GM18870 (cell line): ENCODE data around the gene TMED5.
"Not testable (repeated sequence)": the region's sequence is repeated elsewhere in the genome, so short reads cannot be mapped to it uniquely, and the experiment has no call there.

Experiments used
- ATAC-seq: cut with Tn5 transposase; IDR thresholded peaks from one replicate; pipeline ENCODE4 v1.9.1; 2021; ENCODE audit warnings: moderate library complexity; ENCODE audit not compliant: unreplicated experiment

TMED5 gene

DNA sequence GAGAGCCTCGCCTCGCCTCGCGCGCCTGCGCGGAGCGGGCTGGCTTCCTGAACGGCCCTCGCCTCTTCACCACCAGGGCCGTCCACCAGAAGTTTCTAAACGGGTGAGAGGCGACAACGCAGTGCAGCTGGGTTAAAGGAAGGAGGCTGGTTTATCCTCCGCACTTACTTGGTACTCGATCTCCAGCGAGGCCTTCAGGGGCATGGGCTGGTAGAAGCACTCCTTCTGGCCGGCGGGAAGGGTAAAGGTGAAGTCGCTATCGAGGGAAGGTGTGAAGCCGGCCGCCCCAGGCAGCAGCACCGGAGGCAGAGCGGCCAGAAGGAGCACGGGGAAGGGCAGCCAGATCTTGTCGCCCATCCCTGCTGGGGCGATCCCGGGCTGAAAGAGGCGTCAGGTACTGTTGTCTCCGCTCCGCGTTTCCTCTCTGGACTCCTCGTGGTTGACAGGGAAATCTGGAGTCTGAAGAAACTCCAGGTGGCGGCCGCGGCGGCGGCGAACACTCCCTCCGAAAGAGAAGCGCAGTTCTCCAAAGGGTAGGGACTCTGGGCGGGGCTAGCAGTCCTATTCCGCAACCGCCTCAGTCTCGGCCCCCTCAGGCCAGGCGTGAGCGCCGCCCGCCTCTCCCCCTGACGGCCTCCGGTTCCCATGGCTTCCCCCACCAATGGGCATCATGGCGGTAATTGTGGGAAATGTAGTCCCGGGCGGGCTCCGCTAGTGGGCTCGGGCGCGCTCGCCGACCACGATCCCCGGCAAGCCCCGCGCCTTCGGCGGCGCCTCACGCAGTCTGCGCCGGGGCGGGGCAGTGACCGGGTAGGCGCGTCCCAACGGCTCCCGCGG is at the start of gene TMED5:
TSS of gene TMED5 (minus strand) at position 528 of the 837 bp plus-strand sequence. CDS start at position 357, 171 bp downstream.
- peak; percentile 79 for ATAC-seq

DNA sequence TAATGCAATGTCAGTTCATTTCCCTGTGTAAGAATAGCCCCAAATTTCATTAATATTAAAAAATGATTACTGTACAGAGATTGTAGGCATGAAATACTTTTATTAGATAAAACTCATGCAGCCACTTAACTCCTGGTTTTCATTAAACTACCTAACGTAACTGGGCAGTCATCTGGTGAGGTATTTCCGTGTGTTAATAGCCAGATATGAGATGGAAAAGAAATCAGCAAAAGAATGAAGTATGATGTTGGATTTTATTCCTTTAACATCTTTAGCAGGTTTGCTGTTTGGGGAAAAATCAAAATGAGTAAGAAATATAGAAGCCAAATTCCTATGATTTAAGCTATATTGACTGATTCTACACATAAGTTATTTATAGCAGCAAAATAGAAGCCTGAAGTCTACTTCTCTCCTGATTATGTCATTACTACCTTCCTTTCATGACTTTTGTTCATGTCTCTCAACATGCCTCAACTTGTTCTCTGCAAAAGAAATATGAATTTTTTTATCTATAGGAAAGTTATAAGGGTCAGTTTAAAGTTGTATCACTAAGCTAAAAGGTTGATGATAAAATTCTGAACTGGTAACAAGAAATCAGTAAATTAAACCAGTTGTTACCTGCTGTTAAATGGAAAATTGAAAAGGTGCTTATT is 42.9 kb upstream of the TMED5 start:
- no peak for ATAC-seq

DNA sequence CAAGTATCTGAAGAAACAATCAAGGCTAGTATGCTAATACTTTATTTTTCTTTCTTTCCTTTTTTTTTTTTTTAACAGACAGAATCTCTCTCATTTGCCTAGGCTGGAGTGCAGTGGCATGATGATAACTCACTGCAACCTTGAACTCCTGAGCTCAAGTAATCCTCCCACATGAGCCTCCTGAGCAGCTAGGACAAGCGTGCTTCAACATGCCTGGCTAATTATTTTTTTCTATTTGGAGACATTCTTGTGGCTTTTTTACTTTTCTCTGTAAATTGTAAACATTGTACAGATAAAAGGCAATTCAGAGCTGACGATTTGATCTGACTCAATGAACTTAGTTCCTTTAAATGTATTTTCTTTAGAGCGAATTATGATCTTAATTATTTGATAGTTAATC is 41.7 kb upstream of the TMED5 start:
- no peak for ATAC-seq

DNA sequence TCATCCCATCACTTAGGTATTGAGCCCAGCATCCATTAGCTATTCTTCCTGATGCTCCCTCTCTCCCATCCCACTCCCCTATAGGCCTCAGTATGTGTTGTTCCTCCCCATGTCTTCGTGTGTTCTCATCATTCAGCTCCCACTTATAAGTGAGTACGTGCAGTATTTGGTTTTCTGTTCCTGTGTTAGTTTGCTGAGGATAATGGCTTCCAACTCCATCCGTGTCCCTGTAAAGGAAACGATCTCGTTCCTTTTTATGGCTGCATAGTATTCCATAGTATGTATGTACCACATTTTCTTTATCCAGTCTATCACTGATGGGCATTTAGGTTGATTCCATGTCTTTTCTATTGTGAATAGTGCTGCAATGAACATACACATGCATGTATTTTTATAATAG is 40.5 kb upstream of the TMED5 start:
- not testable (repeated sequence) for ATAC-seq

DNA sequence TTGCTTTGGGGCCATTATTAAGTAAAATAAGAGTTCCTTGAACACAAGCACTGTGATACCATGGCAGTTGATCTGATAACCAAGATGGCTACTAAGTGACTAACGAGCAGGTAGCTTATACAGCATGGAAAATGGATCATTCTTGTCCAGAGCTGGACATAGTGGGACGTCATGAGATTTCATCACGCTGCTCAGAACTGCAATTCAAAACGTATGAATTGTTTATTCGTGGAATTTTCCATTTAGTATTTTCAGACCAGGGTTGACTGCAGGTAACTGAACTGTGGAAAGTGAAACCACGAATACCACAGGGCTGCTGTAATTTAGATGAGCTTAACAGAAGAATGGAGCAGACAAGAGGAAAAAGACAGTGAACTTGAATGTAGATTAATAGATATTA is 39.2 kb upstream of the TMED5 start:
- no peak for ATAC-seq

DNA sequence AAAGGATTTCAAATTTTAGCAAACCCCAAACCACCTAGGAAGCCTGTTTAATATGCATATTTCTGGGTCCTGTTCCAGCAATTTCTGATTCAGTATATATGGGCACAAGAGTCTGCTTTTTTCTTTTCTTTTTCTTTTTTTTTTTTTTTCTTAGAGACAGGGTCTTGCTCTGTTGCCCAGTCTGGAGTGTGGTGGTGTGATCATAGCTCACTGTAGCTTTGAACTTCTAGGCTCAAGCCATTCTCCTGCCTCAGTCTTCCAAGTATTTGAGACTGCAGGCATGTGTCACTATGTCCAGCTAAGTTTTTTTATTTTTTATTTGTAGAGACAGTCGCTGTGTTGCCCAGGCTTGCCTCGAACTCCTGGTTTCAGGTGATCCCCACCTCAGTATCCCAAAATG is 35.1 kb upstream of the TMED5 start:
- ATAC-seq = no peak

DNA sequence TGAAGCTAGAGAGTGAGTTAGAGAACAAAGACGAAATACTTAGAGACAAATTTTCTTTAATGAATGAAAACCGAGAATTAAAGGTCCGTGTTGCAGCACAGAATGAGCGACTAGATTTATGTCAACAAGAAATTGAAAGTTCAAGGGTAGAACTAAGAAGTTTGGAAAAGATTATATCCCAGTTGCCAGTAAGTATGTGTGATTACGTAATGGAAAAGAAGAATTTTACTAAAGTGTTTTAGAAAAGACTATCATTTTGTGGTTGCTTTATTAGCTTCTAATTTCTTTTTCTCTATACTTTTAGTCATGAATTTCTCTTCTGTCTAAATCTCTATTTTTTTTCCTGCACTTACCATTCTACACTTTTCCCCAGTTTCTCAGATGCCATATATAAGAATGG is 27.0 kb upstream of the TMED5 start:
- ATAC-seq = no peak

DNA sequence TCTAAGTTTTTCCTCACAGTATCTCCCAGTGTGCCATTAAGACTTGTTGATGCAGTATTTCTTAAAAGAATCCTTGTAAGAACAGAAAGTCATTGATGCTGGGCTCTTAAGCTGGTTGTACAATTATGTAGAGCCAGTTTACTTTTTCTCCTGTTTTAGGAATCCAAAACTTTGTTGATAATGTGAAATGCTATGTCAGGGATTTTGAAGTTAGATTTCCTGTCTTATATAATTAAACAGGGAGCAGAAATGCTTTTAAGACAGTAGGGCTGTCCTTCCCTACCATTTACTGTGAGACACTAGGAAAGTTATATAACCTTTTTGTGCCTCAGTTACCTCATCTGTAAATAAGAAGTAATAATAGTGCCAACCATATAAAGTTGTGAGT is 26.3 kb upstream of the TMED5 start:
- no peak for ATAC-seq

DNA sequence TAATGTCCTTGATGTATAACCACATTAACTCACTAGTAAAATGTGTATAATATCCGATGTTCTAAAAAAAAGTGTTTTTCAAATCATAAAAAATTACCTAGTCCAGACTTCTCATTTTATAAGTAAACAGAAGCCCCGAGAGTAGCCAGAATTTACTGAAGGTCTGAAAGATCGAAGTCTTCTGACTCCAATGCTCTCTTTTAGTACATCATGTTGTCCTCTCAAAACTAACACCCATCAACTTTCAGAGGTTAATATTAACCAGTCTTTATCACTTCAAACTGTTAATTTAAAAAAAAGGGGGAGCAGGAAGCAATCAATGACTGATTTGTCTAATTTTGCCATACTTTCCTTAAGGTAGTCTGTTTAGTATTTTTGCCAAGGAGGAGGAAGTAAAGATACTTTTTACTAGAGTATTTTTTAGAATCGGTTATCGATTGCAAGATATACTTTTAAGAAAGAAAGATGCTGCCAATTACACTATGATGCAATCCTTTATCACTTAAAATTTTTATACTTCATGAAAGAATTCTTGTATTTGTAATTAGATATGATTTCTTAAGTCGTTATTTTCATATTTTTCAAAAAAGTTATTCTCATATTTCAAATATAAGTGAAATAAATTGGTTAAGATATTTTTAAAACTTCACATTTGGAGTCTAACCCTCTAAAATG is 25.8 kb upstream of the TMED5 start:
- ATAC-seq = no peak

DNA sequence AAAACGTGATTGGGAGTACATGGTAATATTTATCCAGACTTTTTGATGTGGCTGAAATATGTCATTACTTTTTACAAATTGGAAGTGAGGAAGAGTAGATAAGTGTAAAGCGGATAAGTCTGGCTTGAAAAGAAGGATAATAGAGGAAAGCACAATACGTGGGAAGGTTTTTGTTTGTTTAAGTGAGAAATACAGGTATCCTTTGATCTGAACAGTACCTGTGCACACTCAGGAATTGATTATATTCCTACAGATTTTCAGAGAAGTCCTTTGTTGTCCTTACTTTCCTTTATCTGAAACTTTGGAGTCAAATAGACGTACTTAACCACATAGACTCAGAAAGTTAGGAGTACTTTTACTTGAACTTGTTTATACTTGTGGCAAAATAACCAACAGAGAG is 20.5 kb upstream of the TMED5 start:
- ATAC-seq = no peak

DNA sequence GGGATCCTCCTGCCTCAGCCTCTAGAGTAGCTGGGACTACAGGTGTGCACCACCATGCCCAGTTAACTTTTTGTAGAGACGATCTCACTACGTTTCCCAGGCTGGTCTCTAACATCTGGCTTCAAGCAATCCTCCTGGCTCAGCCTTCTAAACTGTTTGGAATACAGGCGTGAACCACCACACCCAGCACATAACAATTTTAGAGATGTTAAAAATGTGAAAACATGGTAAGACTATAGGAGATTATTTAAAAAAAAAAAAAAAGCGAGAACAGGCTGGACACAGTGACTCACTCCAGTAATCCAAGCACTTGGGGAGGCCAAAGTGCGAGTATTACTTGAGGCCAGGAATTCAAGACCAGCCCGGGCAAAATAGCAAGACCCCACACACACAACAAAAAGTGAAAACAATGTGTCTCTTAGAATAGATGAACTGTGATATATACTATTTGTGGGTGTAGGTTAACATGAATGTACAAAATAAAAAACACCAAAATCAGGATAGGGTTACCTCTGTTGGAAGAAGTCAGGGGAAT is 19.9 kb upstream of the TMED5 start:
- no peak for ATAC-seq

DNA sequence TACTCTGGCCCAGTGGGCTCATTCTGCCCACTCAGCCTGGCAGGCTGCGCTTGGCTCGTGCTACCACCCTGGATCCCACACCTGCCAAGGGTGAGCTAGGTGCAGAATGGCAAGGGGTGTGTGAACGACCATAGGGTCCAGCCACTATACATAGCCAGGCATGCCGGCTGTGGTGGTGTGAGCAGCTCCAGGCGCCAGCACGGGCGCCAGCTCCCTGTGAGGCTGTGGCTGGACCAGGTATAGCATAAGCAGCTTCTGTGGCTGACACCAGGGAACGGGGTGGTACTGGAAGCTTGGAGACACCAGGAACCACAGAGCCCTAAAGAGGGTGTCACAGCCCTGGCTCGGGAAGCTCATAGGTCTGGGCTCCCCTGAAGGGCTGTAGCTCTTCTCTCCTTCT is 18.9 kb upstream of the TMED5 start:
- ATAC-seq = no peak

DNA sequence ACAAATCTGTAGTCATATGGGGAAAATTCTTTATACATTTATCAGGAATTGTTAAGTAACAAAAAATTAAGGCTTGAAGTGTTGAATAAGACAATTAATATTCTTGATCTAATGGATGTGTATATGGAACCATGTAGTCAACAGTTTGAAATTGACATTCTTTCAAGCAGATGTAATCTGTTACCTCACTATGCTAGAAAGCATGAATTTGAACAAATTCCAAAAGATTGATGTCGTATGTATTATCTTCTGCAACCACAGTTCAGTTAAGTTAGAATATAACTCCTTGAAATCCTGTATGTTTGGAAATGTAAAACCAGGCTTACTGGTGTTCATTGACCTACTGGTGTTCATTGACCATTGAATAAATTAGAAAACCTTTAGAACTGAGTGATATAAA is 16.4 kb upstream of the TMED5 start:
- ATAC-seq = no peak

DNA sequence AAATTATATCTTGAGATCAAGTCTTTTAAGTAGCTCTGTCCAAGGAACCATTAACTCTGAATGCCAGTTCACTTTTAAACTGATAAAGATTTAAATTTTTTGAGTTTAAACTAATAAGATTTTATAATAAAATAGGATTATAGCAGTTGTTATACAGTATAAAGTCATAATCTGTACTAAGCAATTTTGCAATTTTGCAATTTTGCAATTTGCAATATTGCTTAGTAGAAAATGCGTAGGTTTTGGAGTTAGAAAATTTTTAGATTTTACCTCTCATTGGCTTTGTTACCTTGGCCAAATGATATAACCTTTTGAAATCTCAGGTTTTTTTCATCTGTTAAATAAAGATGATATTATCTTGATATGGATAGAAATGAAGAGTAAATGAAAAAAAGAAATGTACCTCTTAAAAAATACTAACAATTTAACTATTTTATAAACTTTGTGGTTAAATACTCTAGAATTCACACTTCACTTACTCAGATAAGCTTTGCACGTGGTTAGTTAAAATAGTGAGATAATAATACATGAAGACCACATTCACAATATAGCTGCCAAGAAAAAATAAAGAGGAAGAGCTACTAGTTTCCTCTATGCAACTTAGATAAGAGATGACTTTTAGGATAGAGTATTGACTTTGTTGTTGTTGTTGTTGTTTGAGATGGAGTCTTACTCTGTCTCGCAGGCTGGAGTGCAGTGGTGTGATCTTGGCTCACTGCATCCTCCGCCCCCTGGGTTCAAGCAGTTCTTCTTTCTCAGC is 14.2 kb upstream of the TMED5 start:
- ATAC-seq = no peak

DNA sequence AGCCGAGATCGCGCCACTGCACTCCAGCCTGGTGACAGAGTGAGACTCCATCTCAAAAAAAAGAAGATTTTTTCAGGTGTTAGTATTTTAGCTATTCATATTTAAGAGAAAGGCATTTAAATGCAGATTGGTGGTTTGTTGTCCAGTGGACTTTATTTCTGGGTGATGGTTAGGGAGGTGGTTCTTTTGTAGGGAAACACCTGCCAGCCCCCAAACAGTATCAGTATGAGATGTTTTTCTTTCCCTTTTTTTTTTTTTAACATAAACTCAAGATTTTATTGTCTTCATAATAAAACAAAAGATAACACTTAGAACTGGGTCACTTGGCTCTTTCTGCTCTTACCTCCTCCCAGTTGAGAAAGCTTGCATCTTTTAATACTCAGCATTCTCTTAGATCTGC is 10.2 kb upstream of the TMED5 start:
- no peak for ATAC-seq

DNA sequence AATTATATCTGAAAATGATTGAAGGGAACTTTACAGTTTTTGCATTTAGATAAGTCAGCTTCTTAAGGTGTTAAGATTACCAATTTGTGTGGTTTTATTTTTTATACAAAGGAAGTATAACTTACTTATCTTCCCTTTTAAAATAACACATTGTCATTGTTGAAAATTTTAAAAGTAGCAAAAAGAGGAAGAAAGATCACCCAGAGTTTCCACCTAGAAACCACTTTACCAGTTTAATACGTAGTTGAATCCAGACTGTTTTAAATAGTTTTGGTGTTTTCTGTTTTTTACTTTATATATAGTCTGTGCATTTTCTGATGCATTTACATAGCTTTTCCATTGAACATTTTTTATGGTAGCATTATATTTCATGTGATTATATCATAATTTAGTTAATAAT is 6.5 kb upstream of the TMED5 start:
- ATAC-seq = no peak

DNA sequence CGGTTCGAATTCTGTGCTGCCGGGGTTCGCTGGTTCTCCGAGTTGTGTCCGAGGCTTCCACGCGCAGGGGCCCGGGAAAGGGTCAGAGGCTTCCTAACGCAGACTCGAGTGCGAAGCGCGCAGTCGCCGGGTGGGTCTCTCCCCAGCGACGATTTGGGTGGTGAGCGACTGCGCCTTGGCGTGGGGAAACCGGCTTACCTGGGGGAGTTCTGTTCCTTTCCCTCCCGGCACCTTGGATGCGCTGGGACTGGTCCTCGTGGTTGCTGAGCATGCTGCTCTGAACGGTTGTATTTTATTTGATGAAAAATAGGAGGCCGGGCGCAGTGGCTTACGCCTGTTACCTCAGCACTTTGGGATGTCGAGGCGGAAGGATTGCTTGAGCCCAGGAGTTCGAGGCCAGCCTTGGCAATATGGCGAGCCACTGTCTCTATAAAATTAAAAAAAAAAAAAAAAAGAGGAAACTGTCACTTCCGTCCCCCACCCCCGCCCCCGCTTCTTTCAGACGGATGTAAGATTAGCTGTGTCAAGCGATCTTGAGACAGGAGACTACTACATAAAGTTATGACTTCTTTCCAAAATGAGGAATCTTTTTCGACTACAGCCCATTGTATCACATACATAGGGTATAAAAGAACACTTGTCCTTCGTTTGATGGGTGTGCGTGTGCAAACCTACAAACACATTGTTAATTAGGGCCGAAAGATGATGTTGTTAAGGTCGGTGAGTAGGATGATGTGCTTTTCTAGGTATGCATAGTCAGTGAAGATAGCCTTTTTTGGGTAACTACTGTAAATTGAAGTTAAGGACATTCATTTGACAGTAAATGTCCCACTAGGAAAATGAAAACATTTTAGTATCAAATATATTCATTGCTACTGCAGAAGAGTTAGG is 755 bp upstream of the TMED5 start, which contains the start of gene CCDC18:
TSS of gene CCDC18 (plus strand) at position 2 of the 891 bp plus-strand sequence. CDS start 2,638 bp downstream, outside the sequence.
- ATAC-seq = peak; percentile 10

DNA sequence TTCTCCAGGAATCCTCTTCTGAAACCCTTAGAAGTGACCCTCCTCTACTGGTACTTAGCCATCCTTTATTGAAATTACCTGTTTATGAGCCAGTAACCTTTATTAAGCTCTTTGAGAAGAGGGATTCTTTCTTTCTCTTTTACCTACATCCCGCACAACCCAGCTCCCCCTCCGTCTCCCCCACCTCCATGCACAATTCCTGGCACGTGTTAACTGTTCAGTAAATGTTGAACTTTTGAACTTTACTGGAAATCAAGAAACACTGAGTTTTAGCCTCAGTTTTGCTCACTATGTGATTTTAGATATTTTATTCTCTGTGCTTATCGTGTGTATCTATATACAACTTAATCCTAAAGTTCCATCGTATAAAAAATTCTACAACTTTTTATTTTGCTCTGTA is 1.8 kb downstream of the TMED5 start:
- ATAC-seq = no peak

DNA sequence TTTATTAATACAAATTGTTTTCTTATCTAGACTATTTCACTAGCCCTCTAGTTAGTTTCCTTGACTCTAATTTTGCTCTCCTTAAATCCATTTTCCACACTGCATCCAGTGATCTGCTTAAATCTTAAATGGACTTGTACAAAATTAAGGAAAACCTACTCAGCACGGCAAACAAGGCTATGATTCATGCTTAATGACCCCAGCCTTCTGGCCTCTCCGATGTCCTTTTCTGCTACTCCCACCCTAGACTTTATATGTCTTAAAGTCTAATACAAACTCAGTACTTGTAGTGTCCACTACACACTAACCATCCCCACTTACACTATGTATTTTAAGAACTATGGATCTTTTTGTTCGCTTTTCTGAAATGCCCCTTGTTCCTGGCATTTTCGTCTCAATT is 2.2 kb downstream of the TMED5 start:
- no peak for ATAC-seq

DNA sequence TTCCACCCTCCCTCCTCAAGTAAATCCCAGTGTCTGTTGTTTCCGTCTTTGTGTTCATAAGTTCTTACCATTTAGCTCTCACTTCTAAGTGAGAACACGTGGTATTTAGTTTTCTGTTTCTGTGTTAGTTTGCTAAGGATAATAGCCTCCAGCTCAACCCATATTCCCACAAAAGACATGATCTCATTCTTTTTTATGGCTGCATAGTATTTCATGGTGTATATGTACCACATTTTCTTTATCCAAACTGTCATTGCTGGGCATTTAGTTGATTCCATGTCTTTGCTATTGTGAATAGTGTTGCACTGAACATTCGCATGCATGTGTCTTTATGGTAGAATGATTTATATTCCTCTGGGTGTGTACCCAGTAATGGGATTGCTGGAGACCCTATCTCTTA is 5.6 kb downstream of the TMED5 start:
- ATAC-seq = not testable (repeated sequence)
